HG03354 (cell line): Measurements from ENCODE around the gene PANK1.

ENCODE experiments used
- ATAC-seq: cut with Tn5 transposase; IDR thresholded peaks from one replicate; pipeline ENCODE4 v1.9.1; 2021; ENCODE audit warnings: mild to moderate bottlenecking; ENCODE audit not compliant: unreplicated experiment, poor library complexity, severe bottlenecking

Gene PANK1

GRCh38 chr10:89588671-89589070, 56.4 kb downstream of the PANK1 start:
- no peak for ATAC-seq

GRCh38 chr10:89582022-89582421, 63.0 kb downstream of the PANK1 start:
- ATAC-seq = no peak

GRCh38 chr10:89580243-89580642, 64.8 kb downstream of the PANK1 start:
- no peak for ATAC-seq

- ATAC-seq = no peak
Observed at GRCh38 chr10:89576696-89577095, 68.3 kb downstream of the PANK1 start.

GRCh38 chr10:89576022-89576421, 69.0 kb downstream of the PANK1 start:
- ATAC-seq = no peak

- no peak for ATAC-seq
Observed at GRCh38 chr10:89575031-89575430, 70.0 kb downstream of the PANK1 start.

- ATAC-seq = no peak
Observed at GRCh38 chr10:89574368-89574767, 70.7 kb downstream of the PANK1 start.

GRCh38 chr10:89567576-89568245, 77.3 kb downstream of the PANK1 start:
- no peak for ATAC-seq

- ATAC-seq = no peak
Observed at GRCh38 chr10:89566992-89567391, 78.0 kb downstream of the PANK1 start.

GRCh38 chr10:89566095-89566950, 78.7 kb downstream of the PANK1 start:
- ATAC-seq = no peak

- ATAC-seq = no peak
Observed at GRCh38 chr10:89565180-89565579, 79.9 kb downstream of the PANK1 start.

GRCh38 chr10:89563861-89564478, 81.1 kb downstream of the PANK1 start:
- no peak for ATAC-seq

- ATAC-seq = no peak
Observed at GRCh38 chr10:89563311-89563710, 81.7 kb downstream of the PANK1 start.

GRCh38 chr10:89556600-89556999, 88.4 kb downstream of the PANK1 start:
- no peak for ATAC-seq

GRCh38 chr10:89555688-89556445, 89.2 kb downstream of the PANK1 start:
- ATAC-seq = no peak

GRCh38 chr10:89554433-89554832, 90.6 kb downstream of the PANK1 start:
- no peak for ATAC-seq

GRCh38 chr10:89553064-89553734, 91.8 kb downstream of the PANK1 start:
- no peak for ATAC-seq

GRCh38 chr10:89552213-89552612, 92.8 kb downstream of the PANK1 start:
- ATAC-seq = no peak

- no peak for ATAC-seq
Observed at GRCh38 chr10:89550509-89550908, 94.5 kb downstream of the PANK1 start.

- no peak for ATAC-seq
Observed at GRCh38 chr10:89549510-89549909, 95.5 kb downstream of the PANK1 start.
